ENCODE measurements around the gene MCCC2.
"Not testable (repeated sequence)": the region's sequence is repeated elsewhere in the genome, so short reads cannot be mapped to it uniquely, and the experiment has no call there.

Gene MCCC2

DNA sequence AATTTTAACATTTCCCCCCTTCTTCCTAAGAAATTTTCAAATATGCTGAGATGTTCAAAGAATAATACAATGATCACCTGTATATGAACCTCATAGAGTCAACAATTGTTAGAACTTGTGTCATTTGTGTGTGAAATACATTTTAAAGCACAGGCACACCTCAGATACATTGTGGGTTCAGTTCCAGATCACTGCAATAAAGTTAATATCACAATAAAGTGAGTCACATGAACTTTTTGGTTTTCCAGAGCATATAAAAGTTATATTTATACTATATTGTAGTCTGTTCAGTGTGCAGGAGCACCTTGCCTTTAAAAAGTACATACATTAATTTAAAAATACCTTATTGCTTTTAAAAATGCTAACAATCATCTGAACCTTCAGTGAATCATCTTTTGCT lies 50.0 kb downstream of the MCCC2 start:
- H3K4me3 ChIP-seq (ENCODE audit: low read length) = no peak overlapping the region
- H3K36me3 ChIP-seq (ENCODE audit: control insufficient read depth, insufficient read depth, low read length) = no peaks in the 10 kb centered on the region
- H2BK120ac ChIP-seq (ENCODE audit: low read depth, low read length) = no peak overlapping the region
- H2BK5ac ChIP-seq (ENCODE audit: low read length) = no peak overlapping the region
- H3K4ac ChIP-seq (ENCODE audit: low read depth, low read length) = no peak overlapping the region
- H2AK5ac ChIP-seq (ENCODE audit: low read length) = no peak overlapping the region
- H3K56ac ChIP-seq (ENCODE audit: low read length) = no peak overlapping the region
- no peaks in the 10 kb centered on the region for H3K27me3 ChIP-seq (ENCODE audit: insufficient read depth, low read length, poor library complexity)
- H3K4me1 ChIP-seq (ENCODE audit: control insufficient read depth, low read depth, low read length) = no peaks in the 10 kb centered on the region
- H4K5ac ChIP-seq (ENCODE audit: low read length) = no peak overlapping the region
- no peak overlapping the region for H4K8ac ChIP-seq (ENCODE audit: low read depth, low read length)
- H2BK15ac ChIP-seq (replicated peaks; ENCODE audit: low read depth) = no peak overlapping the region
- H3K79me2 ChIP-seq (ENCODE audit: control insufficient read depth, insufficient read depth, low read length) = no peaks in the 10 kb centered on the region
- no peak for DNase-seq
- H3K9ac ChIP-seq (ENCODE audit: low read length) = no peak overlapping the region
- H3K79me1 ChIP-seq (ENCODE audit: low read length) = no peaks in the 10 kb centered on the region
- H3K23ac ChIP-seq (ENCODE audit: low read length) = no peak overlapping the region
- no peak overlapping the region for H3K27ac ChIP-seq (ENCODE audit: low read depth, low read length)
- no peak overlapping the region for H3K4me2 ChIP-seq (ENCODE audit: low read length)
- no peak overlapping the region for H3K18ac ChIP-seq (ENCODE audit: low read length)

DNA sequence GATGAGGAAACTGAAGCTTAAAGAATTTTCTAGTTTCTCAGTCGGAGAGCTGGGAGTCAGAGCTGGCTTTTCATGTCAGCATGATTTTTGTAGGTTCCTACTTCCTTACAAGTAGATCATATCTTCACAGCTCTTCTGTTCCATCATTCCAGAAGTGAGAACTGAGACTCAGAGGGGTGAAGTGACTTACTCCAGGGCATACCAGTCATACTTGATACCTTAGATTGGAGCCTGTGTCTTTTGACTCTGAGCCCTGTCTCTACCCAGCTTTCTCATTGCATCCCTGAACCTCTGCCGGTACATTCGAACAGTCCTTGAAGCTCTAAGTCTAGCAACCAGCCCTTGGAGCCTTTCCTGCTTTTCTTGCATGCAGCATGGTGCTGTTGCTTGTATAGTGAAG lies 53.3 kb downstream of the MCCC2 start:
- WGBS (ENCODE audit: extremely low coverage, insufficient coverage, low lambda C conversion rate) = no CpG with 5 or more reads among the region's 3 CpGs
- no peaks in the 10 kb centered on the region for H3K36me3 ChIP-seq (ENCODE audit: control insufficient read depth, insufficient read depth, low read length)

DNA sequence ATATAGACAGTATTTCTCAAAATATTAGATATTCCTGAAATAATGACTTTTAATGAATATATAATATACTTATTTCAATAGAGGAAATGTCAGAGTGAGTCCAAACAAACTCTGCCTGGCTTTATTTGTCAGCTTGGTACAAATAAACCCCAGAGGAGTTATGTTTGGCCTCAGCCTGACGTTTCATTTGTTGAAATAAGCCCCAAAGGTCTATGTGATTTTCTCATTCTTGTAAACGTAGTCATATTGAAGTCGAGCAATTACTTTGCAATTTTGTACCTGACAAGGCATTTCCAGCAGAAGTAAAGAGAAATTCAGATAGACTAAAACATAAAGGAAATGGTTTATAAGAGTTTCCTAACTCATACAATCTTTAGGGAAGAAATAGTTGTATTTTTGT lies 57.9 kb downstream of the MCCC2 start:
- Histone ChIP-seq H2BK5ac (ENCODE audit: low read length) (no peak overlapping the region), H4K5ac (ENCODE audit: low read length) (no peak overlapping the region), H3K23ac (ENCODE audit: low read length) (no peak overlapping the region), H3K9ac (ENCODE audit: low read length) (no peak overlapping the region), H3K4ac (ENCODE audit: low read depth, low read length) (no peak overlapping the region), H3K4me1 (ENCODE audit: control insufficient read depth, low read depth, low read length) (no peaks in the 10 kb centered on the region), H3K27me3 (ENCODE audit: insufficient read depth, low read length, poor library complexity) (no peaks in the 10 kb centered on the region), H4K8ac (ENCODE audit: low read depth, low read length) (no peak overlapping the region), H3K36me3 (ENCODE audit: control insufficient read depth, insufficient read depth, low read length) (no peaks in the 10 kb centered on the region), H2AK5ac (ENCODE audit: low read length) (no peak overlapping the region), H3K18ac (ENCODE audit: low read length) (no peak overlapping the region), H3K79me2 (ENCODE audit: control insufficient read depth, insufficient read depth, low read length) (no peaks in the 10 kb centered on the region), H2BK15ac (replicated peaks; ENCODE audit: low read depth) (no peak overlapping the region), H2BK120ac (ENCODE audit: low read depth, low read length) (no peak overlapping the region), H3K79me1 (ENCODE audit: low read length) (no peaks in the 10 kb centered on the region), H3K4me3 (ENCODE audit: low read length) (no peak overlapping the region), H3K56ac (ENCODE audit: low read length) (no peak overlapping the region), H3K4me2 (ENCODE audit: low read length) (no peak overlapping the region), H3K27ac (ENCODE audit: low read depth, low read length) (no peak overlapping the region)
- WGBS (ENCODE audit: extremely low coverage, insufficient coverage, low lambda C conversion rate) = no CpG with 5 or more reads among the region's 3 CpGs
- no peak for DNase-seq

More for the DNA sequence above, 53.3 kb downstream of the MCCC2 start:
- Histone ChIP-seq H2BK120ac (ENCODE audit: low read depth, low read length) (no peak overlapping the region), H2BK5ac (ENCODE audit: low read length) (no peak overlapping the region), H3K4me3 (ENCODE audit: low read length) (no peak overlapping the region), H3K4ac (ENCODE audit: low read depth, low read length) (no peak overlapping the region), H3K56ac (ENCODE audit: low read length) (no peak overlapping the region), H3K27me3 (ENCODE audit: insufficient read depth, low read length, poor library complexity) (no peaks in the 10 kb centered on the region), H2BK15ac (replicated peaks; ENCODE audit: low read depth) (no peak overlapping the region), H3K23ac (ENCODE audit: low read length) (no peak overlapping the region), H3K4me1 (ENCODE audit: control insufficient read depth, low read depth, low read length) (no peaks in the 10 kb centered on the region), H3K27ac (ENCODE audit: low read depth, low read length) (no peak overlapping the region), H4K5ac (ENCODE audit: low read length) (no peak overlapping the region), H3K4me2 (ENCODE audit: low read length) (no peak overlapping the region), H3K18ac (ENCODE audit: low read length) (no peak overlapping the region), H2AK5ac (ENCODE audit: low read length) (no peak overlapping the region), H4K8ac (ENCODE audit: low read depth, low read length) (no peak overlapping the region), H3K79me1 (ENCODE audit: low read length) (no peaks in the 10 kb centered on the region), H3K79me2 (ENCODE audit: control insufficient read depth, insufficient read depth, low read length) (no peaks in the 10 kb centered on the region), H3K9ac (ENCODE audit: low read length) (no peak overlapping the region)
- DNase-seq = no peak

DNA sequence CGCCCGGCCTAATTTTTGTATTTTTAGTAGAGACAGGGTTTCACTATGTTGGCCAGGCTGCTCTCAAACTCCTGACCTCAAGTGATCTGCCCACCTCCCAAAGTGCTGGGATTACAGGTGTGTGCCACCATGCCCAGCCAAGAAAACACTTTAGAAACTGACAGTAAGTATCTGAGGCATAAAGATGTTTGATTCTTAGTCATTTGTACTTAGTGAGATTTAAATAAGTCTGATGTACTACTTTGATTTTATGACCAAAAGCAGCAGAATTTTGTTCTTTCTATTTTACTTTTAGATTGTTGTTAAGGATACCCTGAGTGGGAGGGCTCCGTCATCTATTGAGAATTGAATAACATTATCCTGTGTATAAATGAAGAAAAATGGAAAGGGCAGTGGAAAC lies 63.8 kb downstream of the MCCC2 start:
- H3K27ac ChIP-seq (ENCODE audit: low read depth, low read length); H3K79me2 ChIP-seq (ENCODE audit: control insufficient read depth, insufficient read depth, low read length); H3K27me3 ChIP-seq (ENCODE audit: insufficient read depth, low read length, poor library complexity); H2BK120ac ChIP-seq (ENCODE audit: low read depth, low read length); H2BK15ac ChIP-seq (replicated peaks; ENCODE audit: low read depth); DNase-seq; H3K4me3 ChIP-seq (ENCODE audit: low read length); H4K8ac ChIP-seq (ENCODE audit: low read depth, low read length); H2BK5ac ChIP-seq (ENCODE audit: low read length); H3K79me1 ChIP-seq (ENCODE audit: low read length); H3K9ac ChIP-seq (ENCODE audit: low read length); H3K18ac ChIP-seq (ENCODE audit: low read length); H3K4ac ChIP-seq (ENCODE audit: low read depth, low read length); H3K4me1 ChIP-seq (ENCODE audit: control insufficient read depth, low read depth, low read length); H3K36me3 ChIP-seq (ENCODE audit: control insufficient read depth, insufficient read depth, low read length); H3K56ac ChIP-seq (ENCODE audit: low read length); H3K4me2 ChIP-seq (ENCODE audit: low read length); H4K5ac ChIP-seq (ENCODE audit: low read length); H2AK5ac ChIP-seq (ENCODE audit: low read length); H3K23ac ChIP-seq (ENCODE audit: low read length): not testable (repeated sequence)
- WGBS (ENCODE audit: extremely low coverage, insufficient coverage, low lambda C conversion rate) = no CpG with 5 or more reads among the region's 3 CpGs

DNA sequence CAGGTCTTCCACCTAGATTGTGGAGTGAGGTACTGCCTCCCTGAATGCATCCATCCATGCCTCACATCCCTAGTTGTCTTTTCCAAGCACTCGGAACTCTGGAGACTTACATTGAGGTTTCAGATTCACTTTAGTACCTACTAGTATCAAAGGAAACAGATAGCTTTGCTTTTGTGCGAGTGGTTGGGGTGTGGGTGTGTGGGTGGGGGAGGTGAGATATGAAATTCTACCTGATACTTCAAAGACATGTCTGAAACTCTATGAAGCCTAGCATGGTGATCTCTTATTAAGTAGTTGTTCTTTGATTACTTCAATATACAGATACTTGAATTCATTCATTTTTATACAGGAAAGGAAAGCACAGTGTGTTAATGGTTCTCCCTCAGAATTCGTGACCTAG lies 64.4 kb downstream of the MCCC2 start:
- H2BK5ac ChIP-seq (ENCODE audit: low read length) = no peak overlapping the region
- no peaks in the 10 kb centered on the region for H3K4me1 ChIP-seq (ENCODE audit: control insufficient read depth, low read depth, low read length)
- no peak overlapping the region for H3K27ac ChIP-seq (ENCODE audit: low read depth, low read length)
- H4K5ac ChIP-seq (ENCODE audit: low read length) = no peak overlapping the region
- WGBS (ENCODE audit: extremely low coverage, insufficient coverage, low lambda C conversion rate) = no CpG with 5 or more reads among the region's 3 CpGs
- no peak overlapping the region for H4K8ac ChIP-seq (ENCODE audit: low read depth, low read length)
- no peak overlapping the region for H3K56ac ChIP-seq (ENCODE audit: low read length)
- no peak overlapping the region for H2AK5ac ChIP-seq (ENCODE audit: low read length)
- no peak overlapping the region for H2BK120ac ChIP-seq (ENCODE audit: low read depth, low read length)
- no peak overlapping the region for H3K4ac ChIP-seq (ENCODE audit: low read depth, low read length)
- H3K9ac ChIP-seq (ENCODE audit: low read length) = no peak overlapping the region
- no peaks in the 10 kb centered on the region for H3K27me3 ChIP-seq (ENCODE audit: insufficient read depth, low read length, poor library complexity)
- H3K4me2 ChIP-seq (ENCODE audit: low read length) = no peak overlapping the region
- no peak for DNase-seq
- H3K79me1 ChIP-seq (ENCODE audit: low read length) = no peaks in the 10 kb centered on the region
- no peak overlapping the region for H2BK15ac ChIP-seq (replicated peaks; ENCODE audit: low read depth)
- no peaks in the 10 kb centered on the region for H3K79me2 ChIP-seq (ENCODE audit: control insufficient read depth, insufficient read depth, low read length)
- no peak overlapping the region for H3K23ac ChIP-seq (ENCODE audit: low read length)
- no peak overlapping the region for H3K18ac ChIP-seq (ENCODE audit: low read length)
- H3K36me3 ChIP-seq (ENCODE audit: control insufficient read depth, insufficient read depth, low read length) = peaks cover 2% of the 10 kb centered on the region
- H3K4me3 ChIP-seq (ENCODE audit: low read length) = no peak overlapping the region

- no peak overlapping the region for H3K27ac ChIP-seq (ENCODE audit: low read depth, low read length)
- no peaks in the 10 kb centered on the region for H3K4me1 ChIP-seq (ENCODE audit: control insufficient read depth, low read depth, low read length)
- no peak overlapping the region for H3K4ac ChIP-seq (ENCODE audit: low read depth, low read length)
- no CpG with 5 or more reads among the region's 3 CpGs for WGBS (ENCODE audit: extremely low coverage, insufficient coverage, low lambda C conversion rate)
- H2BK5ac ChIP-seq (ENCODE audit: low read length) = no peak overlapping the region
- H3K4me3 ChIP-seq (ENCODE audit: low read length) = no peak overlapping the region
- no peak overlapping the region for H3K56ac ChIP-seq (ENCODE audit: low read length)
- H2BK120ac ChIP-seq (ENCODE audit: low read depth, low read length) = no peak overlapping the region
- no peaks in the 10 kb centered on the region for H3K27me3 ChIP-seq (ENCODE audit: insufficient read depth, low read length, poor library complexity)
- no peaks in the 10 kb centered on the region for H3K79me1 ChIP-seq (ENCODE audit: low read length)
- H2AK5ac ChIP-seq (ENCODE audit: low read length) = no peak overlapping the region
- no peak overlapping the region for H2BK15ac ChIP-seq (replicated peaks; ENCODE audit: low read depth)
- no peaks in the 10 kb centered on the region for H3K79me2 ChIP-seq (ENCODE audit: control insufficient read depth, insufficient read depth, low read length)
- no peak overlapping the region for H3K9ac ChIP-seq (ENCODE audit: low read length)
- no peak overlapping the region for H3K23ac ChIP-seq (ENCODE audit: low read length)
- no peak overlapping the region for H4K5ac ChIP-seq (ENCODE audit: low read length)
- no peak overlapping the region for H4K8ac ChIP-seq (ENCODE audit: low read depth, low read length)
- no peak for DNase-seq
- no peak overlapping the region for H3K4me2 ChIP-seq (ENCODE audit: low read length)
- H3K18ac ChIP-seq (ENCODE audit: low read length) = no peak overlapping the region
- H3K36me3 ChIP-seq (ENCODE audit: control insufficient read depth, insufficient read depth, low read length) = peaks cover 2% of the 10 kb centered on the region
Measured at GRCh38 chr5:71652349-71652748, 65.2 kb downstream of the MCCC2 start.

Data from mesendoderm (in vitro differentiated cells).